HG03139 (cell line): ENCODE data around the gene RFX4.
"Not testable (repeated sequence)": the region's sequence is repeated elsewhere in the genome, so short reads cannot be mapped to it uniquely, and the experiment has no call there.

Experiments
- ATAC-seq: cut with Tn5 transposase; IDR thresholded peaks from one replicate; pipeline ENCODE4 v1.9.1; 2021; ENCODE audit not compliant: unreplicated experiment

Gene RFX4

GRCh38 chr12:106687672-106688071 lies 104.9 kb downstream of the RFX4 start:
- ATAC-seq = no peak

GRCh38 chr12:106690569-106691305 lies 107.9 kb downstream of the RFX4 start:
- no peak for ATAC-seq

- ATAC-seq = not testable (repeated sequence)
Observed at GRCh38 chr12:106692033-106692432, 109.2 kb downstream of the RFX4 start.

GRCh38 chr12:106692896-106693820 lies 110.4 kb downstream of the RFX4 start:
- ATAC-seq = no peak

GRCh38 chr12:106696071-106696470 lies 113.3 kb downstream of the RFX4 start:
- ATAC-seq = no peak

GRCh38 chr12:106696681-106697417 lies 114.0 kb downstream of the RFX4 start:
- no peak for ATAC-seq

GRCh38 chr12:106704081-106704480 lies 121.3 kb downstream of the RFX4 start:
- no peak for ATAC-seq

GRCh38 chr12:106705971-106706370 lies 123.2 kb downstream of the RFX4 start:
- no peak for ATAC-seq

GRCh38 chr12:106709068-106709511 lies 126.3 kb downstream of the RFX4 start:
- ATAC-seq = no peak

- no peak for ATAC-seq
Observed at GRCh38 chr12:106710143-106710893, 127.5 kb downstream of the RFX4 start.

GRCh38 chr12:106711316-106711715 lies 128.5 kb downstream of the RFX4 start:
- no peak for ATAC-seq

- ATAC-seq = no peak
Observed at GRCh38 chr12:106712768-106713167, 130.0 kb downstream of the RFX4 start.

GRCh38 chr12:106714926-106715325 lies 132.1 kb downstream of the RFX4 start:
- no peak for ATAC-seq

- no peak for ATAC-seq
Observed at GRCh38 chr12:106715582-106715981, 132.8 kb downstream of the RFX4 start.

- no peak for ATAC-seq
Observed at GRCh38 chr12:106717673-106718072, 134.9 kb downstream of the RFX4 start.

GRCh38 chr12:106719879-106720278 lies 137.1 kb downstream of the RFX4 start:
- no peak for ATAC-seq

- no peak for ATAC-seq
Observed at GRCh38 chr12:106720696-106721095, 137.9 kb downstream of the RFX4 start.

GRCh38 chr12:106721915-106722314 lies 139.1 kb downstream of the RFX4 start:
- no peak for ATAC-seq

- no peak for ATAC-seq
Observed at GRCh38 chr12:106722837-106723236, 140.0 kb downstream of the RFX4 start.

GRCh38 chr12:106723416-106723815 lies 140.6 kb downstream of the RFX4 start:
- no peak for ATAC-seq

- no peak for ATAC-seq
Observed at GRCh38 chr12:106724116-106724515, 141.3 kb downstream of the RFX4 start.
